ENCODE data around the gene CNOT6L.
"Not testable (repeated sequence)": the region's sequence is repeated elsewhere in the genome, so short reads cannot be mapped to it uniquely, and the experiment has no call there.

The CNOT6L gene

GRCh38 chr4:77818602-77819403 lies at the start of gene CNOT6L:
Gene CNOT6L (minus strand): TSS chr4:77819368. CDS start chr4:77819308, 60 bp downstream.
- peak; percentile 82 for DNase-seq (ENCODE audit: low read depth)

GRCh38 chr4:77865259-77865658 lies 46.1 kb upstream of the CNOT6L start:
- no peak for DNase-seq (ENCODE audit: low read depth)

- not testable (repeated sequence) for DNase-seq (ENCODE audit: low read depth)
Observed at GRCh38 chr4:77863341-77863740, 44.2 kb upstream of the CNOT6L start.

- peak; percentile 86 for DNase-seq (ENCODE audit: low read depth)
Observed at GRCh38 chr4:77862478-77863216, 43.5 kb upstream of the CNOT6L start, which contains the start of gene MRPL1. Gene MRPL1 (plus strand): TSS chr4:77862830. CDS start chr4:77862849, 19 bp downstream.

GRCh38 chr4:77861495-77861894 lies 42.3 kb upstream of the CNOT6L start:
- no peak for DNase-seq (ENCODE audit: low read depth)

- no peak for DNase-seq (ENCODE audit: low read depth)
Observed at GRCh38 chr4:77859256-77859655, 40.1 kb upstream of the CNOT6L start.

- no peak for DNase-seq (ENCODE audit: low read depth)
Observed at GRCh38 chr4:77856152-77856551, 37.0 kb upstream of the CNOT6L start.

- no peak for DNase-seq (ENCODE audit: low read depth)
Observed at GRCh38 chr4:77854431-77855111, 35.4 kb upstream of the CNOT6L start.

GRCh38 chr4:77852892-77853495 lies 33.8 kb upstream of the CNOT6L start:
- peak; percentile 33 for DNase-seq (ENCODE audit: low read depth)

GRCh38 chr4:77849278-77849965 lies 30.3 kb upstream of the CNOT6L start:
- no peak for DNase-seq (ENCODE audit: low read depth)

GRCh38 chr4:77848508-77848907 lies 29.3 kb upstream of the CNOT6L start:
- DNase-seq (ENCODE audit: low read depth), result no peak

- no peak for DNase-seq (ENCODE audit: low read depth)
Observed at GRCh38 chr4:77845929-77846328, 26.8 kb upstream of the CNOT6L start.

- DNase-seq (ENCODE audit: low read depth), result no peak
Observed at GRCh38 chr4:77845400-77845799, 26.2 kb upstream of the CNOT6L start.

GRCh38 chr4:77844363-77844762 lies 25.2 kb upstream of the CNOT6L start:
- DNase-seq (ENCODE audit: low read depth), result no peak

- no peak for DNase-seq (ENCODE audit: low read depth)
Observed at GRCh38 chr4:77843628-77844027, 24.5 kb upstream of the CNOT6L start.

- no peak for DNase-seq (ENCODE audit: low read depth)
Observed at GRCh38 chr4:77834403-77834802, 15.2 kb upstream of the CNOT6L start.

- DNase-seq (ENCODE audit: low read depth), result no peak
Observed at GRCh38 chr4:77833126-77833724, 14.1 kb upstream of the CNOT6L start.

- DNase-seq (ENCODE audit: low read depth), result no peak
Observed at GRCh38 chr4:77827343-77827742, 8.2 kb upstream of the CNOT6L start.

GRCh38 chr4:77826275-77826674 lies 7.1 kb upstream of the CNOT6L start:
- DNase-seq (ENCODE audit: low read depth), result no peak

- DNase-seq (ENCODE audit: low read depth), result peak; percentile 48
Observed at GRCh38 chr4:77821775-77822174, 2.6 kb upstream of the CNOT6L start.

Measured in stimulated activated CD4-positive, alpha-beta T cell treated with anti-CD3 and anti-CD28 coated beads, Interleukin-2, amount 100 ng/mL, for 4 hours (primary cell).